Fibroblast of pulmonary artery (primary cell): Measurements from ENCODE around the gene BLM.
"Not testable (repeated sequence)": the region's sequence is repeated elsewhere in the genome, so short reads cannot be mapped to it uniquely, and the experiment has no call there.

ENCODE experiments used
- DNase-seq: peaks from one replicate; pipeline ENCODE4 v3.0.0-alpha.2; 2010; ENCODE audit warnings: low read depth
- H3K4me3 ChIP-seq: replicated peaks from 2 replicates; pipeline ENCODE4 v1.5.1; 2011; ENCODE audit warnings: low read depth, mild to moderate bottlenecking, control low read depth, low read length, moderate library complexity
- CTCF ChIP-seq: IDR thresholded peaks from 2 replicates; pipeline ENCODE4 v1.5.1; 2011; ENCODE audit warnings: mild to moderate bottlenecking, control low read depth, low read length, inconsistent platforms; ENCODE audit errors: missing control alignments

Gene BLM

GRCh38 chr15:90716976-90717821, at the start of gene BLM:
BLM (plus strand) TSS chr15:90717346; CDS start chr15:90747393, 30,047 bp downstream.
- H3K4me3 ChIP-seq = peak within 1 kb of the TSS; percentile 92
- peak; percentile 12 for TF ChIP-seq CTCF
- peak; percentile 98 for DNase-seq

GRCh38 chr15:90667755-90668345, 49.3 kb upstream of the BLM start:
- not testable (repeated sequence) for H3K4me3 ChIP-seq, DNase-seq

GRCh38 chr15:90670631-90671030, 46.5 kb upstream of the BLM start:
- not testable (repeated sequence) for H3K4me3 ChIP-seq, DNase-seq

- DNase-seq = no peak
- no peak overlapping the region for H3K4me3 ChIP-seq
- TF ChIP-seq CTCF = no peak
Observed at GRCh38 chr15:90671216-90671615, 45.9 kb upstream of the BLM start.

GRCh38 chr15:90673357-90673756, 43.8 kb upstream of the BLM start:
- H3K4me3 ChIP-seq, DNase-seq: not testable (repeated sequence)

- DNase-seq = no peak
- no peak for TF ChIP-seq CTCF
- H3K4me3 ChIP-seq = no peak overlapping the region
Observed at GRCh38 chr15:90674476-90674875, 42.7 kb upstream of the BLM start.

GRCh38 chr15:90675464-90675863, 41.7 kb upstream of the BLM start:
- no peak for TF ChIP-seq CTCF
- DNase-seq = no peak
- H3K4me3 ChIP-seq = no peak overlapping the region

- no peak overlapping the region for H3K4me3 ChIP-seq
- TF ChIP-seq CTCF = no peak
- no peak for DNase-seq
Observed at GRCh38 chr15:90677807-90678790, 39.0 kb upstream of the BLM start.
